GM21367 (cell line): ENCODE measurements around the gene PTAFR.
A peak's percentile ranks its signal among the peaks of the same experiment; 100 is the strongest.

Experiments
- ATAC-seq: cut with Tn5 transposase; IDR thresholded peaks from one replicate; pipeline ENCODE4 v1.9.1; 2021; ENCODE audit not compliant: unreplicated experiment

PTAFR gene

DNA sequence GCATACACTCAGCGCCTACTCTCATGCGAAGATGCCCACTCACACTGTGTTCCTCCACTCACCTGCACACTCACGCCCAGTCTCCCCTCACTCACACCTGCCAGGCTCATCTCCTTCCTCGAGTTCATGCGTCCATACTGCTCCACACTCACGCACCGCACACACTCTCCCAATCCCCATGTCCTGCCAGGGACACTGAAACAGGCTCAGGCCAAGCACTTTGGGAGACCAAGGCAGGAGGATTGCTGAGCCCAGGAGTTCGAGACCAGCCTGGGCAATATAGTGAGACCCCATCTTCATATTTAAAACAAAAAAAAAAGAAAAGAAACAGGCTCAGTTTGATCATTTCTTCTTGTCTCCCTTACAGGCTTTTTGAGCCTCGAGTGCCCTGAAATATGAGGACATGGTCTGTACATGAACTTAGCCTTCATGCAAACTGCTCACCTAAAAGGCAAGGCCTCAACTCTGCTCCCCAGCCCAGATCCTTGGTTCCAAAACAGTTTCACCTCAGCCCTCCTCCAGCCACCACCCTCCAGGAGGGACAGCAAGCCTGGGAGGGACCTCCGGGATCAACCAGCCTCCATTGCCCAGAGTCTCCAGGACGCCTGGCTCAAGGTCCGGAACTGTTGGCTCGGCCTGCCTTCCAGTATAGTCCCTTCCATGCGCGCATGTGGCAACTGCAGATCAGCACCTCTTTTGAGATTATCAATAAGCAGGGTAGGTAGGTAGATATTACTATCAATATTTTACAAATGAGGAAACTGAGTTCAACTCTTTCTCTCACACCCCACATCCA lies 2.4 kb upstream of the PTAFR start:
- no peak for ATAC-seq

DNA sequence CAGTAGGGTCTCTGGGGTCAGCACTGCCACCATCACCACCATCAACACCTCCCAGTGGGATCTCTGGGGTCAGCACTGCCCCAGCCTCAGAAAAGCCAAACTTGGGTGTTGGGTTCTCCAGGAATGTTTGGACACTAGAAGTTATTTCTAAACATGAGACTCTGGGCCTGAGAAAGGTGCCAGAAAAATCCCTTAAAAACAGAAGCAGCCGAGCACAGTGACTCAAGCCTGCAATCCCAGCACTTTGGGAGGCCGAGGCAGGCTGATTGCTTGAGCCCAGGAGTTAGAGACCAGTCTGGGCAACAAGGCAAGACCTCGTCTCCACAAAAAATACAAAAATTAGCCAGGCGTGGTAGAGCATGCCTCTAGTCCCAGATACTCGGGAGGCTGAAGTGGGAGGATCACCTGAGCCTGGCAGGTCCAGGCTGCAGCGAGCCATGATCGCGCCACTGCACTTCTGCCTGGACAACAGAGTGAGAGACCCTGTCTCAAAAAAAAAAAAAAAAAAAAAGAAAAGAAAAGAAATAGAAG lies 470 bp downstream of the PTAFR start:
- no peak for ATAC-seq

DNA sequence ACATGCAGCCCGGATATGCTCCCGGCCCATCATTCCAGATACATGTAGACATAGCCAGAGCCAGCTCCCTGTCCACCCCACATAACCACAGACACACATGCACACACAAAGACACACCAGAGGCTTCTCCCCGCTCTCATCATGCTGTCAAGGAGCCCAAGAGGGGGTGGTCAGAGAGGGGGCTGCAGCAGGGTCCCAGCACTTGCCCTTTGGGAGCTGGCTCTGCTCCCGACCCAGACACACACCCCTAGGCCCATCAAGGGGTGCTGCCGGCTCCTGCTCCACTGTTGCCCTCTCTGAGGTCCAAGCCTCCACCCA lies 2.6 kb downstream of the PTAFR start:
- no peak for ATAC-seq

DNA sequence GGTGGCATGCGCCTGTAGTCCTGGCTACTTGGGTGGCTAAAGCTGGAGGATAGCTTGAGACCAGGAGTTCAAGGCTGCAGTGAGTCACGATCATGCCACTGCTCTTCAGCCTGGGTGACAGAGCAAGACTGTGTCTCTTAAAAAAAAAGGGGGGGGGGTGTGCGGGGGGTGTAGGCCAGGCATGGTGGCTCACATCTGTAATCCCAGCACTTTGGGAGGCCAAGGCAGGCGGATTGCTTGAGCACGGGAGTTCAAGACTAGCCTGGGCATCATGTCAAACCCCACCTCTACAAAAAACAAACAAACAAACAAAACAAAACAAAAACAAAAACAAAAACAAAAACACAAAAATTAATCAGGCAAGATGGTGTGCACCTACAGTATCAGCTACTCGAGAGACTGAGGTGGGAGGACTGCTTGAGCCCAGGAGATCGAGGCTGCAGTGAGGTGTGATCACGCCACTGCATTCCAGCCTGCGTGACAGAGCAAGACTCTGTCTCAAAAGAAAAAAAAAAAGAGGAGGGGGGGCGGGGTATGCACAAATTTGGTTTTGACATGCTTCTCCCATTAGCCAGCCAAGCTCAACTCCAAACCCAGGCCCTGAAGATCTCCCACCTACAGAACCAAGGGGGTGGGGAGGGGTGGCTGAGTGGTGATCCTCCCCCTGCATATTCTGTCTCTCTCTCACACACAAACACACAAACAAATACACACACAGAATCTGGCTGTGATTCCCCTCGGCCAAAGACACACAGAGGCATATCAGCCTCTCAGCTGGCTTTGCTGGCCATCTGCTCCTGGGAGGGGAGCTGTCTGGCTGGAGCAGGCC lies 3.1 kb downstream of the PTAFR start:
- ATAC-seq = no peak

DNA sequence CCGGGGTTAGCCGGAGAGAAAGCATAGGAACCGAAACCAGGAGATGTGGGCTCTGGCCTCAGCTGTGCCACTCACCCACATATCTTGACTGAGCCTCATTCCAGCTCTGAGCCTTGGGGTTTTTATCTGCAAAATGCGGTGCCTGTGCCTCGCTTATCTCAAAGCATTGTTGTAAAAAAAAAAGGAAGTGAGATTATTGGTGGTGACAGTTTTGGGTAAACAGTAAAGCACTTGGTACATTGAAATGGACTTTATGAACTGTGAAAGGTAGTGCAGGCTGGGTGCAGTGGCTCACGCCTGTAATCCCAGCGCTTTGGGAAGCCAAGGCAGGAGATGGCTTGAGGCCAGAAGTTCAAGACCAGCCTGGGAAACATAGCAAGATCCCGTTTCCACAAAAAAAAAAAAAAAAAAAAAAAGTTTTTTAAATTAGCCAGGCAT lies 3.8 kb downstream of the PTAFR start:
- peak; percentile 73 for ATAC-seq

DNA sequence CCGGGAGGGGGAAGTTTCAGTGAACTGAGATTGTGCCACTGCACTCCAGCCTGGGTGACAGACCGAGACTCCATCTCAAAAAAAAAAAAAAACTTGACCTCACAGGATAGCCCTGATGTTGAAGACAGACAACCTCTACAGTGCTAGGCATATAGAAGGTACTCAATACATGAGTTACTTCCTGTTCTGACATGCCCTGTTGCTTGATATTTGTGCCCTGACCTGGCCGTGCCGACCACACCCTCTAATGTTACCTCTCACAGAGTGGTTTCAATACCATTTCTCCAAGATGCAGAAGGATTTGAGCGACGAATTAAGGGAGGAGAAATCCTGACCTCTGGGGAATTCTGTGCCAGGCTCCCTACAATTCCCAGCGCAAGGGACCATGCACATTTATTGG lies 5.2 kb downstream of the PTAFR start:
- no peak for ATAC-seq

DNA sequence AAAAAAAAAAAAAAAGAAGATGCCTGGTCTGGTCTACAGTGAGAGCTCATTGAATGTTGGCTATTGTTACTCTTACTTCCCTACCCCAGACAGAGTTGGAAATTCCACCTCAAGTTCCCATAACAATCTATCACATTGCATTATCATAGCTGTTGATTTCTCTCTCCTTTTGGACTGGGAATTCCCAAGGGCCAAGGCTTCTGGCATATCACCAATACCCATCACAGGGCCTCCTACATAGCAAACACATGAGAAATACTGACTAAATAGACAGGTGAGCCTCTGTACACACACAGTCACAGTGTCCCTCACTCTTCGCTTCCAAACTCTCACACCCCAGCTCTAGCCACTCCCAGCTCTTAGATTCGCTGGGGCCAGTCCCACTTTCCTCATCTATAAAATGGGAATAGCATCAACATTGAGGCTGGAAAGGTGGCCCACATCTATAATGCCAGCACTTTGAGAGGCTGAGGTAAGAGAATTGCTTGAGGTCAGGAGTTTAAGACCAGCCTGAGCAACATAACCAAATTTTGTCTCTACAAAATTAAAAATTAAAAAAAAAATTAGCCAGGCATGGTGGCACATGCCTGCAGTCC lies 6.4 kb downstream of the PTAFR start:
- no peak for ATAC-seq

DNA sequence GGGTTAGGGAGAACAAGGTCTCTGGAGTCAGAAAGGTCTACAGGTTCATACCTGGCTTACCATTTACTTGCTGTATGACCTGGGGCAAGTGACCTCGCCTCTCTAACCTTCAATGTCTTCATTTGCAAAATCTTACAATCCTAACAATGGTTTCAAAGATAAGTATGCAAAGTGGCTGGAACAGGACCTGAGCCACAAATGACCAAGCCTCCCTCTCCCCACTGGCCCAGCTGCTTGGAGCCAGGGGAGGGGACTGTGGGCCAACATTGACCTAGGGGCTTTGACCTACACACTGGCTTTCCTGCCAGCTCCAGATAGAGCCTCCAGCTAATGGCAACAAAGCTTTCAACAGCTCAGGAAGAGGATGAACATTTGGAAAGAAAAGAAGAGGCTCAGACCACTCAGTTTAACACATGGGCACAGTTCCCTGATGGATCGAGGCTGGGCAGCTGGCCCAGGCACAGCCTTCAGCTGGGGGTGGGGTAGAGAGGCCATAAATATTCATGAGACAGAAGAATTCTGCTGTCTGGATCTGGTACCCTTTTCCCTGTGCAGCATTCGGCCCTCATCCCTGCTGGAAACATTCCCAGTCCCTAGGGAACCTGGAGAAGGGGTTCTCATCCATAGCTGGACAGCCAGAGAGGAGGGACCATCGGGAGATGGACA lies 12.9 kb downstream of the PTAFR start:
- ATAC-seq = no peak

DNA sequence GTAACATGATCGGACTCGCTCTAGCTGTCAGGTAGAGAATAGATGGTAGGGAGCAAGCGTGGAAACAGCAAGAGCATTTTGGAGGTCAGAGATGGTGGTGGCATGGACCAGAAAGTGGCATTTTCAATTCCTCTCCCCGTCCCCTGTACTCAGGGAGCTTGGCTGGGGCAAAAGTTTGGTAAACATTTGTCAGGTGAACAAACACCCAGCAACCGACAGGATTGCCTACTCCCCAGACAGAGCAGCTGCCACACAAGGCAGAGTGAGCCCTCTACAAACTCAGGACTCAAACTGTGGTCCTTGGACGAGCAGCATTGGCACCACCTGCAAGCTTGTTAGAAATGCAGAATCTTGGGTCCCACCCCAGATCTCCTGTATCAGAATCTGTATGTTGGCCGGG lies 14.3 kb downstream of the PTAFR start:
- ATAC-seq = no peak

DNA sequence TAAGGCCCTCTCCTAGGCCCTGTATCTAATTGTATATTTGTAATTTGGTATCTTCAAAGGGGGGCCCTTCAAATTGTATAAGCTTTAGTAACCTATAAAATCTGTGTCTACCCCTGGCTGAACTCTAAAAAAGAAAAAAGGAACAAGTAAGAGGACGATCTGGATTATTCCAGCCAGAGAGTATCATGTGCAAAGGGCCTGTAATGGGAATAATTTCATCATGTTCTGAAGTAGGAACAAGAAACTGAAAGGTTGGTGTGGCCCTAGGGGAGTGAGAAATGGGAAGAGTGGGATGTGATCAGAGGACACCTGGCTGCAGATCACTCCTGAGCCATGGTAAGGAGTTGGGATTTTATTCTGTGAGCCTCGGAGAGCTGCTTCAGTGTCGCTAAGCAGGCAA lies 14.7 kb downstream of the PTAFR start:
- ATAC-seq = no peak

DNA sequence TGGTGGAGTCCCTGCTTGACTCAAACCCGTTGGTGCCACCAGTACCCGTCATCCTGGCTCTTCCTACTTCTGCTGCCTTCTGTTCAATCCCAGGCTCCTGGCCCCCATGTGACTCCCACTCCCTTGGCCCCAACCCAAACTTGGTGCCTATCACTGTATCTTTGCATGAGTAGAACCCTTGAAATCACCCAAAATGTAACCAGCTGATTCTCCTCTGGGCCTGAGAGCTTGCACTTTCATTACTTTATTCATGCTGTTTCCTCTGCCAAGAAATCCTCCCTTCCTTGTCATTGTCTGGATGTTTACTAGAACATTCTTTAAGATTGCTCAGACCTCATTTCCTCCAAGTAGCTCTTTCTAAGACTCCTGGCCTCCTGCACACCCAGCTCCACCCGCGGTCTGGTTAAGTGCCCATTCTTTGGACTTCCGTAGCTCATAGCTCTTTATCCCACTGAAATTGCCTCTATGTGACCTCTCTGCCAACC lies 15.7 kb downstream of the PTAFR start:
- ATAC-seq = no peak

DNA sequence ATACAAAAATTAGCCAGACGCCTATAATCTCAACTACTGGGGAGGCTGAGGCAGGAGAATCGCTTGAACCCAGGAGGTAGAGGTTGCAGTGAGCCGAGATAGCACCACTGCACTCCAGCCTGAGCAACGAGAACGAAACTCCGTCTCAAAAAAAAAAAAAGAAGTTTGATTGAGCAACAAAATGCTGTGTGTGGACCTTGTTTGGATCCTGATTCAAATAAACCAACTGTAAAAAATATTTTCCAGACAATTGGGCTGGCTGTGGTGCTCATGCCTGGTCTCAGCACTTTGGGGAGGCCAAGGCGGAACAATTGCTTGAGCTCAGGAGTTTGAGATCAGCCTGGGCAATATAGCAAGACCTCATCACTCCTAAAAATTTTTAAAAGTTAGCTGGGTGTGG lies 16.8 kb downstream of the PTAFR start:
- ATAC-seq = no peak

DNA sequence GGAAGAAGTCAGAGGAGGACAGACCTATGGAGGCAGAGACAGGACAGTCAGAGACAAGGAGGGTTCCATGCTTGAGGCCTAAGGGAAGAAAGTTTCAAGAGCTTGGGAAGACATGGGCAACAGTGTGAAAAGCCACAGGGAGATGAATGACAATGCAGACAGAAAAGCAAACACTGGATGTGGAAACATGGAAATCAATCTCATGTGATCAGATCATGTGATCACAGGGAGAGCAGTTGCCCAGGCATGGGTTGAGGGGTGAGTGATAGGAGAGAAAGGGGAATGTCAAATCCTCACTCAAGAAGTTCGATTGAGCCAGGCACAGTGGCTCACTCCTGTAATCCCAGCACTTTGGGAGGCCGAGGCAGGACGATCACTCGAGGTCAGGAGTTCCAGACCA lies 17.2 kb downstream of the PTAFR start:
- ATAC-seq = no peak

DNA sequence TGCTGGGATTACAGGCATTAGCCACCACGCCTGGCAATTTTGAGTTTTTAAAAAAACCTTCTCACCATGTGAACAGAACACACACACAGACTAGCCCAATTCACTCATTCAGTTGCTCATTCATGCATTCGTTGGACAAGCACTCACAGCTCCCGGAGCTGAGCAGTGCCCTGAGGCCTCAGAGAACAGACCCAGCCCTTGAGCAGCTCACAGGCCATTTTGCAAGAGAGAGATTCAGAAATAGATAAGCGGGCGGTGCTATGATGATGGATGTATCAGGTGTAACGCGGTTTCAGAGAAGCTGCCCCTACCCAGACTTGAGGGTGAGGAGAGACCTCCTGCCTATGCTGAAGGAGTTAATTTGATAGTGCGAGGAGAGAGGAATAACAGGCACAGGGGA lies 18.6 kb downstream of the PTAFR start:
- no peak for ATAC-seq

DNA sequence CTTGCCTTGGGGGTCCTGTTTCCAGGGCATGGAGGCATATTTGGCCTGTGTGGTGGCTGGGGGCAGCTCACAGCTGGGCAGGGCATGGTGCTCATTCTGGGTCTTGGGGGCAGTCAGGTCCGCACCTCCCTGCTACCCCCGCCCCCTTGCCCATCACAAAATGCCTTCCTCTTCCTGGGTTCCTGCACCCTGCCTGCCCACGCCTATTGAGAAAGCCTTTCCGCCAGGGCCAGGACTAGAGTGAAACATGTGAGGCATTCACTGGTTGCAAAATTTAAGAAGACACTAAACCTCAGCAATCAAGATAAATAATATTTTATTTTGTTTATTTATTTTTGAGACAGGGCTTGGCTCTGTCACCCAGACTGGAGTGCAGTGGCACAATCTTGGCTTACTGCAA lies 19.7 kb downstream of the PTAFR start:
- no peak for ATAC-seq

DNA sequence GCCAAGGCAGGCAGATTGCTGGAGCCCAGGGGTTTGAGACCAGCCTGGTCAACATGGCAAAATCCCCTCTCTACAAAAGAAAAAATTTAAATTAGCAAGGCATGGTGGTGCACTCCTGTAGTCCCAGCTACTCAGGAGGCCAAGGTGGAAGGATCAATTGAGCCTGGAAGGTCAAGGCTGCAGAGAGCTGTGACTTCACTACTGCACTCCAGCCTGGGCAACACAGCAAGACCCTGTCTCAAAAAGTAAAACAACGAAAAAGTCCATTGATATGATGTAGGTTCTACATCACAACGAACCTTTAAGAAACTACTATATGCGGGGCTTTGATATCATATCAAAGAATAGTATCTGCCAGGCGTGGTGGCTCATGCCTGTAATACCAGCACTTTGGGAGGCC lies 20.9 kb downstream of the PTAFR start:
- no peak for ATAC-seq

DNA sequence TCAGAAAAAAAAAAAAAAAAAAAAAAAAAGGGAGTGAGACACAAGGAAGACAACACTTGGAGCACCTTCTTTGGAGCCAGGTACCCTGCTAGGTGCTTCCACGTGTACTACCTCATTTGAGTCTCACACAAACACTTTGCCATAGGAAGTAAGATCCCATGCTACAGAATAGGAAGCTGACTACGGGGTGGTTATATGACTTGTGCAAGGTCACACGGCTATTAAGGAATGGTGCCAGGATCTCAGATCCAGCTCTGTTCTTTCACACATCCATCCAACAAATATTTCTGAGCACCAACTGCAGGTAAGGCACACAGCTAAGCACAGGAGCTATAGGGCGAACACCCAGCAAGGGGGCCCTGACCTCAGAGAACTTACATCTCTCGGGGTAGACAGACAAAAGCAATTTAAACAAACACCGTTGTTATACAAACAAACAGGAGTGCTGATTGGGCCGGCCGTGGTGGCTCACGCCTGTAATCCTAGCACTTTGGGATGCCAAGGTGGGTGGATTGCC lies 22.4 kb downstream of the PTAFR start:
- ATAC-seq = no peak

DNA sequence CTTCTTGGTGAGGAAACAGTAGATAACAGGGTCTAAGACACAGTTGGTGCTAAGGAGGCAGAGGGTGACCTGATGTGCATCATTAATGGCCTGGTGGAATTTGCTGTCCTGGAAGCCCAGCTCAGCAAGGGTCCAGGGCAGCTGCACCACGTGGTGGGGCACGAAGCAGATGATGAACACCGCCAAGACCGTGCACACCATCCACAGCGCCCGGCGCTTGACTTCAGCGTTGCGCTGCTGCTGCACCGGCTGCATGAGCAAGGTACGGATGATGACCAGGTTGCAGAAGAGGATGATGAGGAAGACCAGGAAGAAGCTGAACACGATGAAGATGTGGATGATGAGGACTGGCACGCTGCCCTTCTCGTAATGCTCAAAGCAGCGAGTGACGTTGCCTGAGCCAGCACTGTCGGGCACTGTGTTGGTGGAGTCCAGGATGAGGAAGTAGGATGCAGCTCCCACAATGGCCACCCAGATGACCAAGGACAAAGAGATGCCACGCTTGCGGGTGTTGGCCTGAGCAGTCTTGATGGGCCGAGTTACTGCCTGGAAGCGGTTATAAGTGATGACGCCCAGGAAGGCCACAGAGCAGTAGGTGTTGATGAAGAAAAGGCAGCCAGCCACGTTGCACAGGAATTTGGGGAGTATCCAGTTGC lies 26.2 kb downstream of the PTAFR start:
- no peak for ATAC-seq

DNA sequence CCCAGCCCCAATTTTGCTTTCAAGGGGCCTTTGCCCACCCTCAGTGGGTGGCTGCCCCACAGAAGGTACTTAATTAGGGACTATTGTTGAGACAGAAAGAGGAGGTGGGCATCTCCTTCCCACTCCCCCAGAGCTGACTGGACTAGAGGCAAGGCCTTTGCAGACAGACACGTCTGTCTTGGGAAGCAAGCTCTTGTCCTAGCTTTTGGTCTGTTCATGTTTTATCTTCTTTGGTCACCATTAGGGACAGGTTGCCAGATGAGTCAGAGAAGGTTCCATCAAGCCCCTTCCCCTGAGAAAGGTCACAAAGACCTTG lies 27.7 kb downstream of the PTAFR start:
- ATAC-seq = no peak

DNA sequence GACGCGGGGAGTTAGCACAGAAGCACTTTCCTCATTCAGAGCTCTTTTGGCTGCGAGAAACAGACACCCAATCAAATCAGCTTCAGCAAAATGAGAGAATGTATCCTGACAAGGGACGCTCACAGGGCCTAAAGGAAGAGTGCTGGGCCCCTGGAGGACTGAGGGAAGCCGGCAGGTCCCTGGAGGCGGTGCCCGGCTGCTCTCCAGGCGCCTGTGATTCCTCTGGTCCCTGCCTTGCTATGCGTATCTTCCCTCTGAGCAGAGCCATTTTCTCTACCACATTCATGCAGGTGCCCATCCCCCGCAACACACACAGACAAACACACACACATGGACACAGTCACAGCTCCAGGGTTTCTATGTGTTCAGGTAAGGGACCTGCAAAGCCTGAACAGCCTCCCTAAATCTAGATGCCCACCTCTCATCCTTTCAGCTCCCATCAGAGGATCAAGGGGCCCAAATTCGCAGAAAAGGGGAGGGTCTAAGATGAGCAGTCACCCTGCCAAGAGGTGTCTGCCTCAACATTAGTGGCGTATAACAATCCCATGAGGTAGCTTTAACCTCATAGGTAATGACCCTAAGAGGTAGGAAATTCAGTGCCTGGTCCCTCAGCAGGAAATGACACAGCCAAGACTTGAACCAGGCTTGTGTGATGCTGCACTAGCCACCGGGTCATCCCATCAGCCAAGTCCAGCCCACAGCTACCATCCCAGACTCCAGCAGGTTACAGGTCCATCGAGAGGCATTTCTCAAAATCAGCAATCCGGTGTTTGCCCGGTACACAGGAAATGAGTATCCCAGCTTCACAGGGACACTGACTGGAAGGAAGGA lies 29.0 kb downstream of the PTAFR start:
- ATAC-seq = peak; percentile 13
